K562 (cell line): Measurements from ENCODE around the gene VHLL. TPM values are rescaled to one million over a fixed set of nuclear protein-coding genes. Genes with fewer than 3 reads are reported as not detected.

ENCODE experiments used
- ATAC-seq: fragments of 200-7000 bp; cut with Tn5 transposase; 3 replicates; pipeline ENCODE4 v1.9.1; 2020; ENCODE audit warnings: moderate library complexity
- BruUV-seq: library from RNA; stranded (reverse); fragments of 400-500 nt; replicated peaks from 2 replicates; lab custom pipeline; 2021; lab: Mats Ljungman, UMichigan
- CTCF ChIA-PET: fragments of 300-600 bp; formaldehyde crosslinking; extraction: SDS; loops from one replicate; lab custom pipeline; 2021; ENCODE audit warnings: low intra/inter-chr PET ratio; lab: Yijun Ruan, JAX
- POLR2A ChIA-PET: fragments of 300-600, 350-650 bp; sonication (Branson Sonifier 250); formaldehyde crosslinking; extraction: SDS; loops from one replicate; lab custom pipeline; 2021; ENCODE audit warnings: antibody characterized with exemption, inconsistent platforms; lab: Yijun Ruan, JAX
- DNase-seq, 4 experiments: peaks; one replicate each; pipeline versions ENCODE4 v3.0.0 to v3.0.0-alpha.2; 2011 to 2018; ENCODE audit warnings: low spot score in 3 of 4, mixed read lengths in 3 of 4; ENCODE audit errors: extremely low read depth in 1 of 4
- FAIRE-seq: peaks from 2 replicates; lab custom pipeline; 2011; peaks lifted over from hg19 to GRCh38; lab: Jason Lieb, UNC
- H2AFZ ChIP-seq: 2 replicates; pipeline ENCODE4 v1.6.0; 2011; ENCODE audit warnings: low read depth, low read length, control low read depth, inconsistent platforms
- H3K27ac ChIP-seq: fragments of 200-600 bp; 3 replicates; pipeline ENCODE4 v1.8.0; 2011; ENCODE audit warnings: low read depth, mild to moderate bottlenecking, control low read depth, inconsistent platforms, low read length, moderate library complexity, mixed read lengths; ENCODE audit errors: extremely low read depth
- H3K27me3 ChIP-seq, 2 experiments: fragments of 300-600 bp in 1 of 2; 2 replicates in 1 of 2; 3 replicates in 1 of 2; pipeline versions ENCODE4 v1.6.0 to v1.8.0; 2011; ENCODE audit warnings: inconsistent platforms in 2 of 2, low read length in 2 of 2, mild to moderate bottlenecking in 1 of 2, mixed read lengths in 1 of 2, moderate library complexity in 1 of 2; ENCODE audit not compliant: control insufficient read depth in 2 of 2, insufficient read depth in 2 of 2
- H3K36me3 ChIP-seq: fragments of 300-600 bp; 3 replicates; pipeline ENCODE4 v1.8.0; 2011; ENCODE audit warnings: mild to moderate bottlenecking, low read length, inconsistent platforms; ENCODE audit not compliant: control insufficient read depth, insufficient read depth
- H3K4me1 ChIP-seq, 2 experiments: fragments of 200-600 bp in 1 of 2; replicated peaks in 1 of 2; 2 replicates in 1 of 2; 3 replicates in 1 of 2; pipeline versions ENCODE4 v1.5.1 to v1.8.0; 2011; ENCODE audit warnings: inconsistent platforms in 2 of 2, low read length in 2 of 2, mild to moderate bottlenecking in 1 of 2, mixed read lengths in 1 of 2, moderate library complexity in 1 of 2; ENCODE audit not compliant: control insufficient read depth in 2 of 2, insufficient read depth in 2 of 2
- H3K4me2 ChIP-seq: 2 replicates; pipeline ENCODE4 v1.6.1; 2011; ENCODE audit warnings: low read length, control low read depth, inconsistent platforms, mixed read lengths; ENCODE audit not compliant: insufficient read depth
- H3K4me3 ChIP-seq: fragments of 200-600 bp; sonication (generic), shearing (Covaris generic); 2 replicates; pipeline ENCODE4 v1.5.1; 2016; ENCODE audit warnings: control low read depth, inconsistent platforms
- H3K79me2 ChIP-seq: fragments of 200-600 bp; 3 replicates; pipeline ENCODE4 v1.8.0; 2011; ENCODE audit warnings: low read length, inconsistent platforms; ENCODE audit not compliant: control insufficient read depth, insufficient read depth
- H3K9ac ChIP-seq, 2 experiments: 2 replicates each; pipeline versions ENCODE4 v1.6.0 to v1.6.1; 2011; ENCODE audit warnings: low read depth in 2 of 2, low read length in 2 of 2, control low read depth in 1 of 2, inconsistent platforms in 1 of 2, mild to moderate bottlenecking in 1 of 2, mixed read lengths in 1 of 2; ENCODE audit not compliant: insufficient read depth in 1 of 2
- H3K9me1 ChIP-seq: one replicate; pipeline ENCODE4 v1.6.0; 2011; ENCODE audit warnings: inconsistent platforms, mild to moderate bottlenecking, low read length, moderate library complexity; ENCODE audit not compliant: control insufficient read depth, insufficient read depth
- H3K9me3 ChIP-seq: replicated peaks from 2 replicates; pipeline ENCODE4 v1.5.1; 2011; ENCODE audit warnings: low read depth, low read length, inconsistent platforms; ENCODE audit not compliant: control insufficient read depth, insufficient read depth
- H4K20me1 ChIP-seq: replicated peaks from 2 replicates; pipeline ENCODE4 v1.6.1; 2011; ENCODE audit warnings: low read length, inconsistent platforms, mixed read lengths; ENCODE audit not compliant: control insufficient read depth, insufficient read depth
- BACH1 ChIP-seq: fragments of 200-800 bp; sonication (Bioruptor generic); IDR thresholded peaks from 2 replicates; pipeline ENCODE4 v1.6.1; 2016; ENCODE audit warnings: missing genetic modification characterization, missing compliant biosample characterization
- DDX20 ChIP-seq: fragments of 450-650 bp; IDR thresholded peaks from 2 replicates; pipeline ENCODE4 v1.6.1; 2016; ENCODE audit warnings: missing genetic modification characterization, low read depth, mild to moderate bottlenecking, missing compliant biosample characterization, moderate library complexity
- MYC ChIP-seq, 2 experiments: fragments of 250-450 bp in 1 of 2; sonication (Bioruptor Pico) in 1 of 2; IDR thresholded peaks; 2 replicates each; pipeline versions ENCODE4 v1.5.1 to v1.6.1; 2012 to 2021; ENCODE audit warnings: low read depth in 2 of 2, borderline replicate concordance in 1 of 2, improper control_type of control experiment in 1 of 2, low read length in 1 of 2, mild to moderate bottlenecking in 1 of 2, moderate library complexity in 1 of 2
- NR2C2 ChIP-seq, 2 experiments: fragments of 200-800 bp in 1 of 2; sonication (Bioruptor generic) in 1 of 2; sonication (generic) in 1 of 2; formaldehyde crosslinking in 1 of 2; IDR thresholded peaks; 2 replicates each; pipeline versions ENCODE4 v1.6.1 to v1.8.0; 2016 to 2022; ENCODE audit warnings: mild to moderate bottlenecking in 1 of 2, missing compliant biosample characterization in 1 of 2, missing genetic modification characterization in 1 of 2, missing genetic modification reagents in 1 of 2
- ZNF740 ChIP-seq, 3 experiments: fragments of 200-800 bp in 1 of 3; sonication (Bioruptor generic) in 1 of 3; sonication (generic) in 1 of 3; formaldehyde crosslinking in 1 of 3; IDR thresholded peaks; 2 replicates each; pipeline versions ENCODE4 v1.6.1 to v1.8.0; 2016 to 2022; ENCODE audit warnings: mild to moderate bottlenecking in 2 of 3, missing compliant biosample characterization in 2 of 3, missing genetic modification characterization in 2 of 3, missing genetic modification reagents in 1 of 3
- WGBS: fragments of 100-300 bp; shearing (Covaris generic); methylation state at CpG from one replicate; pipeline ENCODE4 v1.1.6; 2016; ENCODE audit warnings: low coverage, mixed read lengths; ENCODE audit not compliant: insufficient coverage; ENCODE audit errors: missing lambda C conversion rate; 5-methylcytosine and 5-hydroxymethylcytosine counted together
- in situ Hi-C: fragments of 300-500 bp; cut with MboI; formaldehyde crosslinking; loops from 4 replicates; pipeline ENCODE4 v1.15.0; 2018; ENCODE audit warnings: inconsistent platforms, mixed read lengths
- intact Hi-C: fragments of 100-400 bp; cut with micrococcal nuclease; formaldehyde crosslinking; loops from 2 replicates; pipeline ENCODE4 v1.14.2; 2022
- polyA plus RNA-seq, 8 experiments: library from polyadenylated mRNA; depleted of rRNA in 4 of 8; stranded (reverse) in 5 of 8; unstranded in 3 of 8; fragments of >200 nt; fragmentation: Nextera tagmentation in 2 of 8; fragmentation: Illumina TruSeq in 1 of 8; extraction: Ambion mirVana in 2 of 8; extraction: Trizol in 1 of 8; gene quantifications; 2 replicates each; pipeline versions ENCODE4 v1.2.1 to v1.2.3, GENCODE V29; 2011 to 2014; ENCODE audit warnings: inconsistent platforms in 1 of 8, missing spikeins in 1 of 8
- total RNA-seq, 7 experiments: library from RNA; depleted of rRNA in 6 of 7; stranded (reverse); fragments of >200 nt in 6 of 7; fragmentation: Illumina TruSeq in 2 of 7; extraction: Trizol in 2 of 7; gene quantifications; 2 replicates each; pipeline versions ENCODE4 v1.2.1 to v1.2.3, GENCODE V29; 2011 to 2021; ENCODE audit warnings: low replicate concordance in 1 of 7

Gene VHLL
- total and polyA plus RNA-seq, 9 of the 15 experiments (the other 6 are each of a cell fraction or from before 2014, with no cell fraction given), result not detected

DNA sequence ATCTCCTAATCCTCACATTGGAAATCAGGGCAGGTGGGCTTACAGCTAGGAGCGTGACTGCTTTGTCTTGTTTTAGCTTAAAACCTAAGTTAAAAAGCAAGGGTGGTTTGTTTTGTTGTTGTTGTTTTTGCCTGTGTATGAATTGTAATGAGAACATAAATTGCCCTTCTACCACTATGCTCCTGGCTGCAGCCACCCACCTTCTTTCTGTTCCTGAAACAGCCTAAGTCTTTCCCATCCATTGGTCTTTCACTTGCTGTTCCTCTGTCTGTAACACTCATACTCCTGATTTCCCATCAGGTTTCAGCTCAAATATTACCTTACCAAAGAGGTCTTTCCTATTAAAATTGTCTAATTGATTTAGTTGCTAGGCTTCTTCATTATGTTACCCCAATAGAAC is 15.6 kb downstream of the VHLL start:
- Histone ChIP-seq H3K9me3 (no peaks in the 10 kb centered on the region), H2AFZ (peak overlapping the region; percentile 97), H3K4me1 (peaks cover 6 to 10% of the 10 kb centered on the region in 2 experiments; a peak in 4 of 5 replicates), H3K27ac (peak overlapping the region; percentile 93; the same call in 2 of the 3 replicates), H3K9ac (peak overlapping the region; percentile 91 to 97; a peak in 3 of 4 replicates), H3K27me3 (no peaks in the 10 kb centered on the region)
- ATAC-seq (no peak), DNase-seq (no peak), FAIRE-seq (no peak)
- CTCF ChIA-PET, result no interaction called here
- TF ChIP-seq MYC (IDR thresholded peaks at IDR 0.05; ENCODE audit: low read depth, low read length) (no peak), MYC (CRISPR knock-in tag; IDR thresholded peaks at IDR 0.05; ENCODE audit: borderline replicate concordance, low read depth) (no peak), BACH1 (tag) (peak; percentile 6; the same call in 1 of the 2 replicates)
- TF ChIP-seq, all 486 proteins: peak for 1
- peak overlapping the region; percentile 97 for H3K4me3 ChIP-seq
- peaks cover 11% of the 10 kb centered on the region; the same call in 1 of the 2 replicates for H4K20me1 ChIP-seq
- WGBS, result 14% methylated on average over 1 of the region's 1 CpG
- peak overlapping the region; percentile 100 for H3K4me2 ChIP-seq
- in situ Hi-C loops (no loop called here), intact Hi-C loops (no loop called here)
- POLR2A ChIA-PET, result interaction anchor here (0.6 to 6.3 kb wide), 16 partner anchors 8 to 155 kb away, joined by 3 to 63 read pairs (median 6); partner anchors contain the start of genes GLMP, PMF1 and VHLL
- H3K9me1 ChIP-seq, result no peaks in the 10 kb centered on the region
- peaks cover 38% of the 10 kb centered on the region for H3K36me3 ChIP-seq
- BruUV-seq, result no TSS peak
- H3K79me2 ChIP-seq, result peaks cover 51% of the 10 kb centered on the region

GRCh38 chr1:156282479-156283222 is 16.5 kb downstream of the VHLL start, which contains the start of gene SMG5:
Gene SMG5, minus strand, starts transcription at chr1:156282825. Its CDS starts 145 bp downstream, at chr1:156282680.
- DNase-seq (peak; percentile 91 to 98 (median 92)), ATAC-seq (peak; percentile 96), FAIRE-seq (peak; percentile 99)
- CTCF ChIA-PET, result no interaction called here
- H3K4me3 ChIP-seq, result peak within 1 kb of the TSS; percentile 97
- peak within 1 kb of the TSS; percentile 97 for H2AFZ ChIP-seq
- in situ Hi-C loops (no loop called here), intact Hi-C loops (no loop called here)
- H3K79me2 ChIP-seq, result peaks cover 52% of the 10 kb centered on the region
- H3K9me1 ChIP-seq, result no peaks in the 10 kb centered on the region
- peaks cover 6 to 10% of the 10 kb centered on the region in 2 experiments; a peak in 4 of 5 replicates for H3K4me1 ChIP-seq
- H3K9ac ChIP-seq, result peak within 1 kb of the TSS; percentile 91 to 97
- H3K9me3 ChIP-seq, result no peaks in the 10 kb centered on the region
- no peaks in the 10 kb centered on the region for H3K27me3 ChIP-seq
- no TSS peak for BruUV-seq
- POLR2A ChIA-PET, result interaction anchor here (0.6 to 6.3 kb wide), 25 partner anchors 9 to 464 kb away, joined by 3 to 63 read pairs (median 4); partner anchors contain the start of genes GLMP, PAQR6 and PMF1
- peak within 1 kb of the TSS; percentile 100 for H3K4me2 ChIP-seq
- H3K27ac ChIP-seq, result peak within 1 kb of the TSS; percentile 93
- WGBS, result 1% methylated on average over 47 of the region's 50 CpGs
- H3K36me3 ChIP-seq, result peaks cover 47% of the 10 kb centered on the region
- H4K20me1 ChIP-seq, result peaks cover 11% of the 10 kb centered on the region; the same call in 1 of the 2 replicates
- TF ChIP-seq ZNF740 (CRISPR knock-in tag; IDR thresholded peaks at IDR 0.05), result no peak
- TF ChIP-seq ZNF740 (tag; IDR thresholded peaks at IDR 0.05), result no peak
- no peak for TF ChIP-seq DDX20 (tag)
- peak; percentile 89 for TF ChIP-seq NR2C2 (CRISPR knock-in tag; IDR thresholded peaks at IDR 0.05)
- peak; percentile 83 for TF ChIP-seq NR2C2 (tag; IDR thresholded peaks at IDR 0.05)
